K562 (cell line): ENCODE measurements around the gene TRPV6. TPM values are rescaled to one million over a fixed set of nuclear protein-coding genes. Genes with fewer than 3 reads are reported as not detected.
A peak's percentile ranks its signal among the peaks of the same experiment; 100 is the strongest.

ENCODE experiments used
- ATAC-seq: fragments of 200-7000 bp; cut with Tn5 transposase; 3 replicates; pipeline ENCODE4 v1.9.1; 2020; ENCODE audit warnings: moderate library complexity
- BruUV-seq: library from RNA; stranded (reverse); fragments of 400-500 nt; replicated peaks from 2 replicates; lab custom pipeline; 2021; lab: Mats Ljungman, UMichigan
- CTCF ChIA-PET: fragments of 300-600 bp; formaldehyde crosslinking; extraction: SDS; loops from one replicate; lab custom pipeline; 2021; ENCODE audit warnings: low intra/inter-chr PET ratio; lab: Yijun Ruan, JAX
- POLR2A ChIA-PET: fragments of 300-600, 350-650 bp; sonication (Branson Sonifier 250); formaldehyde crosslinking; extraction: SDS; loops from one replicate; lab custom pipeline; 2021; ENCODE audit warnings: antibody characterized with exemption, inconsistent platforms; lab: Yijun Ruan, JAX
- DNase-seq, 4 experiments: peaks; one replicate each; pipeline versions ENCODE4 v3.0.0 to v3.0.0-alpha.2; 2011 to 2018; ENCODE audit warnings: low spot score in 3 of 4, mixed read lengths in 3 of 4; ENCODE audit errors: extremely low read depth in 1 of 4
- FAIRE-seq: peaks from 2 replicates; lab custom pipeline; 2011; peaks lifted over from hg19 to GRCh38; lab: Jason Lieb, UNC
- H2AFZ ChIP-seq: 2 replicates; pipeline ENCODE4 v1.6.0; 2011; ENCODE audit warnings: low read depth, low read length, control low read depth, inconsistent platforms
- H3K27ac ChIP-seq: fragments of 200-600 bp; 3 replicates; pipeline ENCODE4 v1.8.0; 2011; ENCODE audit warnings: low read depth, mild to moderate bottlenecking, control low read depth, inconsistent platforms, low read length, moderate library complexity, mixed read lengths; ENCODE audit errors: extremely low read depth
- H3K27me3 ChIP-seq, 2 experiments: fragments of 300-600 bp in 1 of 2; 2 replicates in 1 of 2; 3 replicates in 1 of 2; pipeline versions ENCODE4 v1.6.0 to v1.8.0; 2011; ENCODE audit warnings: inconsistent platforms in 2 of 2, low read length in 2 of 2, mild to moderate bottlenecking in 1 of 2, mixed read lengths in 1 of 2, moderate library complexity in 1 of 2; ENCODE audit not compliant: control insufficient read depth in 2 of 2, insufficient read depth in 2 of 2
- H3K36me3 ChIP-seq: fragments of 300-600 bp; 3 replicates; pipeline ENCODE4 v1.8.0; 2011; ENCODE audit warnings: mild to moderate bottlenecking, low read length, inconsistent platforms; ENCODE audit not compliant: control insufficient read depth, insufficient read depth
- H3K4me1 ChIP-seq, 2 experiments: fragments of 200-600 bp in 1 of 2; replicated peaks in 1 of 2; 2 replicates in 1 of 2; 3 replicates in 1 of 2; pipeline versions ENCODE4 v1.5.1 to v1.8.0; 2011; ENCODE audit warnings: inconsistent platforms in 2 of 2, low read length in 2 of 2, mild to moderate bottlenecking in 1 of 2, mixed read lengths in 1 of 2, moderate library complexity in 1 of 2; ENCODE audit not compliant: control insufficient read depth in 2 of 2, insufficient read depth in 2 of 2
- H3K4me2 ChIP-seq: 2 replicates; pipeline ENCODE4 v1.6.1; 2011; ENCODE audit warnings: low read length, control low read depth, inconsistent platforms, mixed read lengths; ENCODE audit not compliant: insufficient read depth
- H3K4me3 ChIP-seq: fragments of 200-600 bp; sonication (generic), shearing (Covaris generic); 2 replicates; pipeline ENCODE4 v1.5.1; 2016; ENCODE audit warnings: control low read depth, inconsistent platforms
- H3K79me2 ChIP-seq: fragments of 200-600 bp; 3 replicates; pipeline ENCODE4 v1.8.0; 2011; ENCODE audit warnings: low read length, inconsistent platforms; ENCODE audit not compliant: control insufficient read depth, insufficient read depth
- H3K9ac ChIP-seq, 2 experiments: 2 replicates each; pipeline versions ENCODE4 v1.6.0 to v1.6.1; 2011; ENCODE audit warnings: low read depth in 2 of 2, low read length in 2 of 2, control low read depth in 1 of 2, inconsistent platforms in 1 of 2, mild to moderate bottlenecking in 1 of 2, mixed read lengths in 1 of 2; ENCODE audit not compliant: insufficient read depth in 1 of 2
- H3K9me1 ChIP-seq: one replicate; pipeline ENCODE4 v1.6.0; 2011; ENCODE audit warnings: inconsistent platforms, mild to moderate bottlenecking, low read length, moderate library complexity; ENCODE audit not compliant: control insufficient read depth, insufficient read depth
- H3K9me3 ChIP-seq: replicated peaks from 2 replicates; pipeline ENCODE4 v1.5.1; 2011; ENCODE audit warnings: low read depth, low read length, inconsistent platforms; ENCODE audit not compliant: control insufficient read depth, insufficient read depth
- H4K20me1 ChIP-seq: replicated peaks from 2 replicates; pipeline ENCODE4 v1.6.1; 2011; ENCODE audit warnings: low read length, inconsistent platforms, mixed read lengths; ENCODE audit not compliant: control insufficient read depth, insufficient read depth
- ETS2 ChIP-seq: IDR thresholded peaks from 2 replicates; pipeline ENCODE4 v1.6.1; 2016; ENCODE audit warnings: borderline replicate concordance, missing genetic modification characterization, mild to moderate bottlenecking, moderate library complexity, missing compliant biosample characterization; ENCODE audit not compliant: poor library complexity, severe bottlenecking
- SPI1 ChIP-seq: IDR thresholded peaks from 2 replicates; pipeline ENCODE4 v1.6.1; 2011; ENCODE audit warnings: low read depth, low read length, control low read depth, borderline replicate concordance
- WGBS: fragments of 100-300 bp; shearing (Covaris generic); methylation state at CpG from one replicate; pipeline ENCODE4 v1.1.6; 2016; ENCODE audit warnings: low coverage, mixed read lengths; ENCODE audit not compliant: insufficient coverage; ENCODE audit errors: missing lambda C conversion rate; 5-methylcytosine and 5-hydroxymethylcytosine counted together
- in situ Hi-C: fragments of 300-500 bp; cut with MboI; formaldehyde crosslinking; loops from 4 replicates; pipeline ENCODE4 v1.15.0; 2018; ENCODE audit warnings: inconsistent platforms, mixed read lengths
- intact Hi-C: fragments of 100-400 bp; cut with micrococcal nuclease; formaldehyde crosslinking; loops from 2 replicates; pipeline ENCODE4 v1.14.2; 2022
- polyA plus RNA-seq, 8 experiments: library from polyadenylated mRNA; depleted of rRNA in 4 of 8; stranded (reverse) in 5 of 8; unstranded in 3 of 8; fragments of >200 nt; fragmentation: Nextera tagmentation in 2 of 8; fragmentation: Illumina TruSeq in 1 of 8; extraction: Ambion mirVana in 2 of 8; extraction: Trizol in 1 of 8; gene quantifications; 2 replicates each; pipeline versions ENCODE4 v1.2.1 to v1.2.3, GENCODE V29; 2011 to 2014; ENCODE audit warnings: inconsistent platforms in 1 of 8, missing spikeins in 1 of 8
- total RNA-seq, 7 experiments: library from RNA; depleted of rRNA in 6 of 7; stranded (reverse); fragments of >200 nt in 6 of 7; fragmentation: Illumina TruSeq in 2 of 7; extraction: Trizol in 2 of 7; gene quantifications; 2 replicates each; pipeline versions ENCODE4 v1.2.1 to v1.2.3, GENCODE V29; 2011 to 2021; ENCODE audit warnings: low replicate concordance in 1 of 7
- TF ChIP-seq, protein P1 (sequence below): fragments of 450-650 bp; IDR thresholded peaks from 2 replicates; pipeline ENCODE4 v1.6.1; 2016; ENCODE audit warnings: antibody characterized with exemption
- TF ChIP-seq, protein P2 (sequence below): fragments of 450-650 bp; IDR thresholded peaks from 2 replicates; pipeline ENCODE4 v1.6.1; 2016; ENCODE audit warnings: missing biosample characterization, missing genetic modification characterization
- TF ChIP-seq, protein P3 (sequence below): fragments of 200-800 bp; sonication (Bioruptor generic); IDR thresholded peaks from 2 replicates; pipeline ENCODE4 v1.6.1; 2016; ENCODE audit warnings: missing genetic modification characterization, missing compliant biosample characterization

The TRPV6 gene
- total and polyA plus RNA-seq, 9 of the 15 experiments (the other 6 are each of a cell fraction or from before 2014, with no cell fraction given), result 0.04 to 0.36 (median 0.11) TPM

DNA sequence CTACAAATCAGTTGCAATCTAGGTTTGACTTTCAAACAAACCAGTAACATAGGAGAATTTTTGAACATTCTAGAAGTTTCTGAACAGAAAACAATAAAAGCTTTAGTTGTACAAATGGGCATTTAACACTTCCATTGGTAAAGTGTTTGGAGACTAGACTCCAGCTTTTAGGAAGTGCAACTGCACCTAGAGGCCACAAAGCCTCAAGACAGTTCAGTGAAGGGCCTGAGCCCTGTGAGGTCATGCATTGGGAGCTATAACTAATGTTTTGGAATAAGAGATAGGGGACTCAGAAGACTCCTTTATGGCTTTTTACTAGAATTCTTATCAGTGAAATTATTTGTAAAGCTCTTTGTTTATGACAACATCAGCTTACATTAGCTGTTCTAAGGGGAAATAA lies 33.6 kb downstream of the TRPV6 start:
- H3K36me3 ChIP-seq, result no peaks in the 10 kb centered on the region
- no peak overlapping the region for H3K9ac ChIP-seq
- H3K4me1 ChIP-seq, result peaks cover 5 to 16% of the 10 kb centered on the region in 2 experiments; a peak in 3 of 5 replicates
- FAIRE-seq (peak; percentile 35), DNase-seq (no peak), ATAC-seq (no peak)
- no peaks in the 10 kb centered on the region for H3K9me3 ChIP-seq
- in situ Hi-C loops (no loop called here), intact Hi-C loops (no loop called here)
- peaks cover 4 to 18% of the 10 kb centered on the region in 2 experiments; a peak in 3 of 5 replicates for H3K27me3 ChIP-seq
- ChIA-PET POLR2A (interaction anchor here (0.5 to 0.9 kb wide), 2 partner anchors 17 to 139 kb away, joined by 3 read pairs; no protein-coding TSS in a partner anchor), CTCF (interaction anchor here (2.1 to 4.6 kb wide), 2 partner anchors 150 to 363 kb away, joined by 18 to 52 read pairs; no protein-coding TSS in a partner anchor)
- H3K4me2 ChIP-seq, result no peak overlapping the region
- H3K79me2 ChIP-seq, result no peaks in the 10 kb centered on the region
- no peak overlapping the region for H3K27ac ChIP-seq
- H2AFZ ChIP-seq, result no peak overlapping the region
- H3K4me3 ChIP-seq, result no peak overlapping the region
- BruUV-seq, result no TSS peak
- TF ChIP-seq ETS2 (tag) (no peak), SPI1 (0 out of 2 replicates have a peak, but pooled peaks have one; percentile 22)
- H4K20me1 ChIP-seq, result no peaks in the 10 kb centered on the region; the same call in 1 of the 2 replicates
- H3K9me1 ChIP-seq, result no peaks in the 10 kb centered on the region

DNA sequence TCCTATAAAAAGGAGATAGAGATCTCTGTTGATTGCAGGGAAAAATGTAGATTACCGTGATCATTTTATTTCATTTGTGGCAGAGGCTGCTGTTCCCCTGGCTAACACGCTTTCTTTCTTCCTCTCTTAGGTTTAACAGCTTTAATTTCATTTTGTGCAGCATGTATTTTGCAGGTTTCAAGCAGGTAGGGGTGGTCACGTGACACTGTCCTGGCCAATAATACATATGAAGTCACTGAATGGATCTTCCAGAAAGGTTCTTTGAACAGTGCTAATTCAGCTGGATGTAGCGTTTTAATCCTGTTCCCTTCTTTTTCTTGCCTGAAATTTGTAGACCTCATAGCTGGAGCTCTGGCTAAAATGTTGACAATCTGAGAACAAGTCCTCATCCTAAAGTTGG lies 34.3 kb downstream of the TRPV6 start:
- 17% methylated on average over 4 of the region's 4 CpGs for WGBS
- Histone ChIP-seq H2AFZ (no peak overlapping the region), H3K4me1 (peaks cover 5 to 16% of the 10 kb centered on the region in 2 experiments; a peak in 3 of 5 replicates), H3K79me2 (no peaks in the 10 kb centered on the region), H3K9ac (no peak overlapping the region), H3K4me2 (no peak overlapping the region), H4K20me1 (no peaks in the 10 kb centered on the region; the same call in 1 of the 2 replicates), H3K4me3 (no peak overlapping the region), H3K36me3 (no peaks in the 10 kb centered on the region), H3K27ac (no peak overlapping the region), H3K27me3 (peaks cover 4 to 12% of the 10 kb centered on the region in 2 experiments; a peak in 3 of 5 replicates), H3K9me3 (no peaks in the 10 kb centered on the region), H3K9me1 (no peaks in the 10 kb centered on the region)
- no peak for ATAC-seq
- in situ Hi-C loops (no loop called here), intact Hi-C loops (no loop called here)
- ChIA-PET CTCF (interaction anchor here (4.6 kb wide), 1 partner anchor 151 kb away, joined by 52 read pairs; no protein-coding TSS in a partner anchor), POLR2A (interaction anchor here (0.6 to 0.9 kb wide), 2 partner anchors 18 to 521 kb away, joined by 3 read pairs; no protein-coding TSS in a partner anchor)
- no TSS peak for BruUV-seq
- no peak for DNase-seq
- no peak for FAIRE-seq
- TF ChIP-seq, protein P1, sequence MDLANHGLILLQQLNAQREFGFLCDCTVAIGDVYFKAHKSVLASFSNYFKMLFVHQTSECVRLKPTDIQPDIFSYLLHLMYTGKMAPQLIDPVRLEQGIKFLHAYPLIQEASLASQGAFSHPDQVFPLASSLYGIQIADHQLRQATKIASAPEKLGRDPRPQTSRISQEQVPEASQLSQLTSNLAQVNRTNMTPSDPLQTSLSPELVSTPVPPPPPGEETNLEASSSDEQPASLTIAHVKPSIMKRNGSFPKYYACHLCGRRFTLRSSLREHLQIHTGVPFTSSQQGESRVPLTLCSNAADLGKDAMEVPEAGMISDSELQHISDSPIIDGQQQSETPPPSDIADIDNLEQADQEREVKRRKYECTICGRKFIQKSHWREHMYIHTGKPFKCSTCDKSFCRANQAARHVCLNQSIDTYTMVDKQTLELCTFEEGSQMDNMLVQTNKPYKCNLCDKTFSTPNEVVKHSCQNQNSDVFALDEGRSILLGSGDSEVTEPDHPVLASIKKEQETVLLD, result no peak
- TF ChIP-seq, protein P2, sequence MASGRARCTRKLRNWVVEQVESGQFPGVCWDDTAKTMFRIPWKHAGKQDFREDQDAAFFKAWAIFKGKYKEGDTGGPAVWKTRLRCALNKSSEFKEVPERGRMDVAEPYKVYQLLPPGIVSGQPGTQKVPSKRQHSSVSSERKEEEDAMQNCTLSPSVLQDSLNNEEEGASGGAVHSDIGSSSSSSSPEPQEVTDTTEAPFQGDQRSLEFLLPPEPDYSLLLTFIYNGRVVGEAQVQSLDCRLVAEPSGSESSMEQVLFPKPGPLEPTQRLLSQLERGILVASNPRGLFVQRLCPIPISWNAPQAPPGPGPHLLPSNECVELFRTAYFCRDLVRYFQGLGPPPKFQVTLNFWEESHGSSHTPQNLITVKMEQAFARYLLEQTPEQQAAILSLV (tag), result no peak
- TF ChIP-seq, protein P3, sequence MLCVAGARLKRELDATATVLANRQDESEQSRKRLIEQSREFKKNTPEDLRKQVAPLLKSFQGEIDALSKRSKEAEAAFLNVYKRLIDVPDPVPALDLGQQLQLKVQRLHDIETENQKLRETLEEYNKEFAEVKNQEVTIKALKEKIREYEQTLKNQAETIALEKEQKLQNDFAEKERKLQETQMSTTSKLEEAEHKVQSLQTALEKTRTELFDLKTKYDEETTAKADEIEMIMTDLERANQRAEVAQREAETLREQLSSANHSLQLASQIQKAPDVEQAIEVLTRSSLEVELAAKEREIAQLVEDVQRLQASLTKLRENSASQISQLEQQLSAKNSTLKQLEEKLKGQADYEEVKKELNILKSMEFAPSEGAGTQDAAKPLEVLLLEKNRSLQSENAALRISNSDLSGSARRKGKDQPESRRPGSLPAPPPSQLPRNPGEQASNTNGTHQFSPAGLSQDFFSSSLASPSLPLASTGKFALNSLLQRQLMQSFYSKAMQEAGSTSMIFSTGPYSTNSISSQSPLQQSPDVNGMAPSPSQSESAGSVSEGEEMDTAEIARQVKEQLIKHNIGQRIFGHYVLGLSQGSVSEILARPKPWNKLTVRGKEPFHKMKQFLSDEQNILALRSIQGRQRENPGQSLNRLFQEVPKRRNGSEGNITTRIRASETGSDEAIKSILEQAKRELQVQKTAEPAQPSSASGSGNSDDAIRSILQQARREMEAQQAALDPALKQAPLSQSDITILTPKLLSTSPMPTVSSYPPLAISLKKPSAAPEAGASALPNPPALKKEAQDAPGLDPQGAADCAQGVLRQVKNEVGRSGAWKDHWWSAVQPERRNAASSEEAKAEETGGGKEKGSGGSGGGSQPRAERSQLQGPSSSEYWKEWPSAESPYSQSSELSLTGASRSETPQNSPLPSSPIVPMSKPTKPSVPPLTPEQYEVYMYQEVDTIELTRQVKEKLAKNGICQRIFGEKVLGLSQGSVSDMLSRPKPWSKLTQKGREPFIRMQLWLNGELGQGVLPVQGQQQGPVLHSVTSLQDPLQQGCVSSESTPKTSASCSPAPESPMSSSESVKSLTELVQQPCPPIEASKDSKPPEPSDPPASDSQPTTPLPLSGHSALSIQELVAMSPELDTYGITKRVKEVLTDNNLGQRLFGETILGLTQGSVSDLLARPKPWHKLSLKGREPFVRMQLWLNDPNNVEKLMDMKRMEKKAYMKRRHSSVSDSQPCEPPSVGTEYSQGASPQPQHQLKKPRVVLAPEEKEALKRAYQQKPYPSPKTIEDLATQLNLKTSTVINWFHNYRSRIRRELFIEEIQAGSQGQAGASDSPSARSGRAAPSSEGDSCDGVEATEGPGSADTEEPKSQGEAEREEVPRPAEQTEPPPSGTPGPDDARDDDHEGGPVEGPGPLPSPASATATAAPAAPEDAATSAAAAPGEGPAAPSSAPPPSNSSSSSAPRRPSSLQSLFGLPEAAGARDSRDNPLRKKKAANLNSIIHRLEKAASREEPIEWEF (CRISPR knock-in tag), result no peak
